MCF 10A (cell line): ENCODE measurements around the gene CDK5R2. TPM values are rescaled to one million over a fixed set of nuclear protein-coding genes. Genes with fewer than 3 reads are reported as not detected.
A peak's percentile ranks its signal among the peaks of the same experiment; 100 is the strongest.

ENCODE experiments used
- BruUV-seq: library from RNA; stranded (reverse); fragments of 400-500 nt; replicated peaks from 2 replicates; lab custom pipeline; 2021; lab: Mats Ljungman, UMichigan
- CTCF ChIA-PET: fragments of 300-600 bp; sonication (Branson Sonifier 250); formaldehyde crosslinking; extraction: SDS; loops from one replicate; lab custom pipeline; 2021; ENCODE audit warnings: antibody characterized with exemption, inconsistent platforms; lab: Yijun Ruan, JAX
- POLR2A ChIA-PET: fragments of 300-600, 350-650 bp; sonication (Branson Sonifier 250); formaldehyde crosslinking; extraction: SDS; loops from one replicate; lab custom pipeline; 2020; ENCODE audit warnings: antibody characterized with exemption, inconsistent platforms; lab: Yijun Ruan, JAX
- DNase-seq: peaks from one replicate; pipeline ENCODE4 v3.0.0-alpha.2; 2018; ENCODE audit not compliant: unreplicated experiment
- H3K27ac Mint-ChIP-seq: one replicate; pipeline ENCODE4 v1.8.0; 2022; ENCODE audit warnings: mild to moderate bottlenecking, low read depth, mixed read lengths; ENCODE audit not compliant: unreplicated experiment
- H3K27me3 Mint-ChIP-seq: one replicate; pipeline ENCODE4 v1.8.0; 2022; ENCODE audit warnings: mixed read lengths; ENCODE audit not compliant: insufficient read depth, unreplicated experiment
- H3K36me3 Mint-ChIP-seq: one replicate; pipeline ENCODE4 v1.8.0; 2022; ENCODE audit warnings: mild to moderate bottlenecking, moderate library complexity, mixed read lengths; ENCODE audit not compliant: insufficient read depth, unreplicated experiment
- H3K4me1 Mint-ChIP-seq: one replicate; pipeline ENCODE4 v1.8.0; 2022; ENCODE audit warnings: mixed read lengths; ENCODE audit not compliant: insufficient read depth, unreplicated experiment
- H3K4me3 Mint-ChIP-seq: one replicate; pipeline ENCODE4 v1.8.0; 2022; ENCODE audit warnings: mild to moderate bottlenecking, moderate library complexity, mixed read lengths; ENCODE audit not compliant: unreplicated experiment
- H3K9me3 Mint-ChIP-seq: one replicate; pipeline ENCODE4 v1.8.0; 2022; ENCODE audit warnings: mixed read lengths; ENCODE audit not compliant: unreplicated experiment
- intact Hi-C: fragments of 100-400 bp; cut with micrococcal nuclease; formaldehyde crosslinking; loops from 2 replicates; pipeline ENCODE4 v1.14.1; 2022
- total RNA-seq: library from RNA; stranded (reverse); gene quantifications from 2 replicates; pipeline ENCODE4 v1.2.3, GENCODE V29; 2022
- TF ChIP-seq, protein P1 (sequence below): fragments of 200-600 bp; IDR thresholded peaks from one replicate; pipeline ENCODE4 v1.8.0; 2022; ENCODE audit warnings: antibody characterized with exemption, mild to moderate bottlenecking; ENCODE audit not compliant: unreplicated experiment

CDK5R2 gene
- total RNA-seq, 1 experiment from 2014 or later, result not detected

DNA sequence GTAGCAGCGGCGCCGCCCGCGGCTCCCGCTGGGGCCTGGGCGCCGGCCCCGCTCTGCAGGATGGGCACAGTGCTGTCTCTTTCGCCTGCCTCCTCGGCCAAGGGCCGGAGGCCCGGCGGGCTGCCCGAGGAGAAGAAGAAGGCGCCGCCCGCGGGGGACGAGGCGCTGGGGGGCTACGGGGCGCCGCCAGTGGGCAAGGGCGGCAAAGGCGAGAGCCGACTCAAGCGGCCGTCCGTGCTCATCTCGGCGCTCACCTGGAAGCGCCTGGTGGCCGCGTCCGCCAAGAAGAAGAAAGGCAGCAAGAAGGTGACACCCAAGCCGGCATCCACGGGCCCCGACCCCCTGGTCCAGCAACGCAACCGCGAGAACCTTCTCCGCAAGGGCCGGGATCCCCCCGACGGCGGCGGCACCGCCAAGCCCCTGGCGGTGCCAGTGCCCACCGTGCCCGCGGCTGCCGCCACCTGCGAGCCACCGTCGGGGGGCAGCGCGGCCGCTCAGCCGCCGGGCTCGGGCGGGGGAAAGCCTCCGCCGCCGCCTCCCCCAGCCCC is 369 bp downstream of the CDK5R2 start:
- H3K4me1 Mint-ChIP-seq, result peaks cover 13% of the 10 kb centered on the region
- intact Hi-C loops, result no loop called here
- no TSS peak for BruUV-seq
- ChIA-PET CTCF (interaction anchor here (2.5 kb wide), 1 partner anchor 84 kb away, joined by 10 read pairs; no protein-coding TSS in a partner anchor), POLR2A (interaction anchor here (0.8 kb wide), 1 partner anchor 225 kb away, joined by 3 read pairs; no protein-coding TSS in a partner anchor)
- TF ChIP-seq, protein P1, sequence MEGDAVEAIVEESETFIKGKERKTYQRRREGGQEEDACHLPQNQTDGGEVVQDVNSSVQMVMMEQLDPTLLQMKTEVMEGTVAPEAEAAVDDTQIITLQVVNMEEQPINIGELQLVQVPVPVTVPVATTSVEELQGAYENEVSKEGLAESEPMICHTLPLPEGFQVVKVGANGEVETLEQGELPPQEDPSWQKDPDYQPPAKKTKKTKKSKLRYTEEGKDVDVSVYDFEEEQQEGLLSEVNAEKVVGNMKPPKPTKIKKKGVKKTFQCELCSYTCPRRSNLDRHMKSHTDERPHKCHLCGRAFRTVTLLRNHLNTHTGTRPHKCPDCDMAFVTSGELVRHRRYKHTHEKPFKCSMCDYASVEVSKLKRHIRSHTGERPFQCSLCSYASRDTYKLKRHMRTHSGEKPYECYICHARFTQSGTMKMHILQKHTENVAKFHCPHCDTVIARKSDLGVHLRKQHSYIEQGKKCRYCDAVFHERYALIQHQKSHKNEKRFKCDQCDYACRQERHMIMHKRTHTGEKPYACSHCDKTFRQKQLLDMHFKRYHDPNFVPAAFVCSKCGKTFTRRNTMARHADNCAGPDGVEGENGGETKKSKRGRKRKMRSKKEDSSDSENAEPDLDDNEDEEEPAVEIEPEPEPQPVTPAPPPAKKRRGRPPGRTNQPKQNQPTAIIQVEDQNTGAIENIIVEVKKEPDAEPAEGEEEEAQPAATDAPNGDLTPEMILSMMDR, result no peak
- peaks cover 78% of the 10 kb centered on the region for H3K27me3 Mint-ChIP-seq
- H3K36me3 Mint-ChIP-seq, result no peaks in the 10 kb centered on the region
- H3K4me3 Mint-ChIP-seq, result peak overlapping the region; percentile 70
- no peak overlapping the region for H3K27ac Mint-ChIP-seq
- no peak for DNase-seq
- no peaks in the 10 kb centered on the region for H3K9me3 Mint-ChIP-seq

DNA sequence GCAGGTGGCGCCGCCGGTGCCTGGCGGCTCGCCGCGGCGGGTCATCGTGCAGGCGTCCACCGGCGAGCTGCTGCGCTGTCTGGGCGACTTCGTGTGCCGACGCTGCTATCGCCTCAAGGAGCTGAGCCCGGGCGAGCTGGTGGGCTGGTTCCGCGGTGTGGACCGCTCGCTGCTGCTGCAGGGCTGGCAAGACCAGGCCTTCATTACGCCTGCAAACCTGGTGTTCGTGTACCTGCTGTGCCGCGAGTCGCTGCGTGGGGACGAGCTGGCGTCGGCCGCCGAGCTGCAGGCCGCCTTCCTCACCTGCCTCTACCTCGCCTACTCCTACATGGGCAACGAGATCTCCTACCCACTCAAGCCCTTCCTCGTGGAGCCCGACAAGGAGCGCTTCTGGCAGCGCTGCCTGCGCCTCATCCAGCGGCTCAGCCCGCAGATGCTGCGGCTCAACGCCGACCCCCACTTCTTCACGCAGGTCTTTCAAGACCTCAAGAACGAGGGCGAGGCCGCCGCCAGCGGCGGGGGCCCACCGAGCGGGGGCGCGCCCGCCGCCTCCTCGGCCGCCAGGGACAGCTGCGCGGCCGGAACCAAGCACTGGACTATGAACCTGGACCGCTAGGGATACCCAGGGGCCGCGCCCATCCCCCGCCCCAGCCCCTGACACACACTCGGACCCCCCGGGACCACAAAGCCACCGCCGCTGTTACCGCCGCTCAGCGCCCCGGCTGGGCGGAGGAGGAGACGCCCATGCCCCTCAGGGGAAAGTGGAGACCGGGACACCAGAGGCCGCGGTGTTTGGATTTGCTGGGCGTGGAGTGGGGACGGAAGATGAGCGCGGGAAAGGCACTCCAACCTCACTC is 1.1 kb downstream of the CDK5R2 start:
- no peak overlapping the region for H3K27ac Mint-ChIP-seq
- peaks cover 13% of the 10 kb centered on the region for H3K4me1 Mint-ChIP-seq
- TF ChIP-seq, protein P1, result no peak
- intact Hi-C loops, result no loop called here
- H3K36me3 Mint-ChIP-seq, result no peaks in the 10 kb centered on the region
- no TSS peak for BruUV-seq
- ChIA-PET CTCF (interaction anchor here (1.3 kb wide), 1 partner anchor 48 kb away, joined by 3 read pairs; no protein-coding TSS in a partner anchor), POLR2A (no interaction called here)
- peaks cover 71% of the 10 kb centered on the region for H3K27me3 Mint-ChIP-seq
- H3K4me3 Mint-ChIP-seq, result peak overlapping the region; percentile 56
- no peak for DNase-seq
- H3K9me3 Mint-ChIP-seq, result no peaks in the 10 kb centered on the region

DNA sequence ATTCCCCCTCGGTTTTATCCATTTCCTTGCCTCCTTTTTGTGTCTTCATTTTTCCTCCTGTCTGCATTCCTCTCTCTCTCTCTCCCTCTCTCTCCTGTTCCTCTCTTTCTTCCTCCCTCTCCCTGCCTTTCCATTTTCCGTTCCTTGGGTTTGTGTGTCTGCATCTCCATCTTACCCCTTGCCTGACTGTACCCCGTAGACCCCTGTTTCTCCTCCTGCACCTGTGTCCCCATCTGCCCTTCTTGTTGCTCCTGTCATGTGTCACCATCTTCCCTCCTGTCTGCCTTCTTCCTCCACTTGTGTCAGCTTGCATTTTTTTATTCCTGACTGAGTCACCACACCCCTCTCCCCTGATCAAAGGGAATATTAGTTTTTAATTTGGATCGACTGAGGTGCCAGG is 1.8 kb downstream of the CDK5R2 start:
- TF ChIP-seq, protein P1, result no peak
- Mint-ChIP-seq H3K27me3 (peaks cover 70% of the 10 kb centered on the region), H3K9me3 (no peaks in the 10 kb centered on the region), H3K36me3 (no peaks in the 10 kb centered on the region), H3K4me3 (peak overlapping the region; percentile 56), H3K27ac (no peak overlapping the region), H3K4me1 (peaks cover 13% of the 10 kb centered on the region)
- ChIA-PET POLR2A (no interaction called here), CTCF (interaction anchor here (1.3 kb wide), 1 partner anchor 47 kb away, joined by 3 read pairs; no protein-coding TSS in a partner anchor)
- BruUV-seq, result no TSS peak
- DNase-seq, result no peak
- intact Hi-C loops, result no loop called here
